Measurements from ENCODE around the gene NDOR1.

NDOR1 gene

DNA sequence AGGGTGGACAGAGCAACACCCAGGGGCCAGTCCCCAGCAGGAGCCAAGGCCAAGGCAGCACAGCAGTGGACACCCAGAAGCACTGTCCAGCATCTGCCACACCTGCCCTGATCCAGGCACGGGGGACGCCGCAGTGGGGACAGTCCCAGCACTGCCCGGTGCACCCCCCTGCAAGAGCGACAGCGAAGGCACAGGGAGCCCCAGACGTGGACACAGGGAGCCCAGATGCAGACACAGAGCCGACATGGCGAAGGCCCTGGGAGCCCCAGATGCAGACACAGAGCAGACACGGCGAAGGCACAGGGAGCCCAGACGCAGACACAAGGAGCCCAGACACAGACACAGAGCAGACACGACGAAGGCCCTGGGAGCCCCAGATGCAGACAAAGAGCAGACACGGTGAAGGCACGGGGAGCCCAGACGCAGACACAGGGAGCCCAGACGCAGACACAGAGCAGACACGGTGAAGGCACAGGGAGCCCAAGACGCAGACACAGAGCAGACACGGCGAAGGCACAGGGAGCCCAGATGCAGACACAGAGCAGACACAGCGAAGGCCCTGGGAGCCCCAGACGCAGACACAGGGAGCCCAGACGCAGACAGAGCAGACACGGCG lies 21.4 kb upstream of the NDOR1 start:
- no peak for DNase-seq

DNA sequence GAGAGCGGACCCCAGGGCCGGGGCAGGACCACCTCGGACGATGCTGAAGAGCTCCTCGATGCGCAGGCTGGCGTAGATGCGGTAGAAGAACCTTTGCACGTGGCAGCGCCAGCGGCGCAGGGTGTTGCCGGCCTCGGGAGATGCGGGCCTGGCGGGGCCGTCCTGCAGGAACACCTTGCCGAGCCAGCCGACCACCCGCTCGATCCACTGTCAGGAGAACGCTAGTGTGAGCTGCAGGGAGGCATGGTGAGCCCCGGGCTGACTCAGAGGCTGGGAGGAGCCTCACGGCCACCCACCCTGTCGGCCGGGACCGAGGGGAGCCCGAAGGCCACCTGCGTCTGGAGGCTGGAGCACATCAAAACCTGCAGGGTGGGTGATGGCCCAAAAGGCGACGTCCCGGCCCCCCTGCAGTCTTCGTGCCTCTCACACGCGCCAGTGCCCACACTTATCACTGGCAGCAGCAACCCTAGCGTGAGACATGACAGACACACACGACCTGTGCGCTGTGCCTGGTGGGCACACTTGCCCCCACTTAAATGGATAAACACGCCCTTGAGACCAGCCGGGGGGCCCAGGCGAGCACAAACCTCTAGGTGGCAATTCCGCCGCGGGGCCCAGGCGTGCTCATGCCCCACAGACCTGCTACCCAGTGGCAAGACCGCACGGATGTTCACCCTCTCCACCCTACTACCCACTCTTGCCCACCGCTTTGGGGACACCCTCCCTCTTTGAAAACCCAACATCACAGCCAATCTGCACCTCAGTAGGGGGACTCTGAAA lies 20.4 kb upstream of the NDOR1 start:
- no peak for DNase-seq

DNA sequence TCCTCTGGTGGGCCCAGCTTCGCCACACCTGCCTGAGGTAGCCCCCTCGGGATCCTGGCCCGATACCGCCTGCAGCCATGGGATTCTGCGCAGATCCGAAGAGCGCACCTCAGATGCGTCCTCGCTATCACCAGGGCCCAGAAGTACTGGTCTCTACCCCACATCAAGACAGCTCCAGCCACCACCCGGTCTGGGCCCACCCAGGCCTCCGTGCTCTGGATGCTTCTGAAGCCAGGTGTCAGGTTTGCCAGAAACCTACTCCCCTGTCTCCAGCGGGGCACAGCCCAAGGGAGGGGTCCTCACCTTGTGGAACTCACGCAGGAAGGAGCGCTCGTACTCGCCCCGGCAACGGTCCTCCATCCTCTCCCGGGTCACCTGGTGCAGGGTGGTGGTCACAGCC lies 19.6 kb upstream of the NDOR1 start:
- no peak for DNase-seq

DNA sequence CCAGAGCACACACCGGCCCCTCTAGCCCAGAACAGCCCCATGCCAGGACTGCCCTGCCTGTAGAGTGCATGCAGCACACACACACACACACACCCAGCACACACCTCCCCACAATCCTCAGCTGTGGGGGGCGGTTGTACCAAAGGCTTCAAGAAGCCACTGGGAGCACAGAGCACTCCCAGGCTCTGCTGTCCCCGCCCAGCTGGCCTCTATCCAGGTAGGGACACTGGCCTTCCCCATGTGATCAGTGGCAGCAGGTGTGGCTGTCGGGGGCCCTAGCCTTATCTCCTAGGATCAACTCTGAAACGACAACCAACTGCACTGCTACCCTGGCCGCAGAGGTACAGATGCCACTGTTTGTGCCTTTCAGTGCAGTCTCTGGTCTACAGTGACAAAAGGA lies 19.1 kb upstream of the NDOR1 start:
- DNase-seq = no peak

DNA sequence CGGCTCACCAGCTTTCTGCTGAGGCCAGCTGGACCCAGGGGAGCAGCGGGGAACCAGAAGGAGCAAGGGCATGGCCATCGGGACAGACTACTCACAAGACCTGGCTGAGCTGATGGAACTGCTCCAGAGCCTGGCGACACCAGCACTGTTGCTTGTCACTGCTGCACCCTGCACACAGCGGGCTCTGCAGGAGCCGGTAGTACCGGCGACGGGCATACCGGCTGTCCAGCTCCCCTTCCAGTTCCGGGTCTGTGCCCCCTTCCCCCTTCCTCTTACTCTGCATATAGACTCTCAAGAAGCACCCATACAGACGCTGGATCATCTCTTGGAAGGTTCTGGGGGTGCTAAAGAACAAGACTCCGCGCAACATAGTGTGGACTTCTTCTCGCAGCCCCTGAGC lies 18.1 kb upstream of the NDOR1 start:
- DNase-seq = no peak

DNA sequence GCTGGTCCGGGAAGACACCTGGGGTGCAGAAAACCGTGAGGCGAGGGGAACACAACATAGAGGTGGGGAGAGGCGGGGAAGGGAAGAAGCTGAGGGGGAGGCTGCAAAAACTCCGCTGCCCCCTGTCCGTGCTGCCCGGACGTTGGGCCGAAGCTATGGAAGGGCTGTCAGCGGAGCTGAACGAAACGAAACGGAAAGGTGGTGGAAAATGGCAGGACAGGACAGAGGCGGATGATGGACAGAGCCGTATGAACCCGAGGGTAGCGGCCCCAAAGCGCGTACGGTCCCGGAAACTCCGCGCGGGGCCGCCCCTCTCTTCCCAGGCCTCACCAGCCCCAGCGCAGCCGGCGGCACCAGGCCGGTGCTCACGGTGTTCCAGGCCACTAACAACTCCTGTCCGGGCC lies 17.4 kb upstream of the NDOR1 start:
- DNase-seq = no peak

DNA sequence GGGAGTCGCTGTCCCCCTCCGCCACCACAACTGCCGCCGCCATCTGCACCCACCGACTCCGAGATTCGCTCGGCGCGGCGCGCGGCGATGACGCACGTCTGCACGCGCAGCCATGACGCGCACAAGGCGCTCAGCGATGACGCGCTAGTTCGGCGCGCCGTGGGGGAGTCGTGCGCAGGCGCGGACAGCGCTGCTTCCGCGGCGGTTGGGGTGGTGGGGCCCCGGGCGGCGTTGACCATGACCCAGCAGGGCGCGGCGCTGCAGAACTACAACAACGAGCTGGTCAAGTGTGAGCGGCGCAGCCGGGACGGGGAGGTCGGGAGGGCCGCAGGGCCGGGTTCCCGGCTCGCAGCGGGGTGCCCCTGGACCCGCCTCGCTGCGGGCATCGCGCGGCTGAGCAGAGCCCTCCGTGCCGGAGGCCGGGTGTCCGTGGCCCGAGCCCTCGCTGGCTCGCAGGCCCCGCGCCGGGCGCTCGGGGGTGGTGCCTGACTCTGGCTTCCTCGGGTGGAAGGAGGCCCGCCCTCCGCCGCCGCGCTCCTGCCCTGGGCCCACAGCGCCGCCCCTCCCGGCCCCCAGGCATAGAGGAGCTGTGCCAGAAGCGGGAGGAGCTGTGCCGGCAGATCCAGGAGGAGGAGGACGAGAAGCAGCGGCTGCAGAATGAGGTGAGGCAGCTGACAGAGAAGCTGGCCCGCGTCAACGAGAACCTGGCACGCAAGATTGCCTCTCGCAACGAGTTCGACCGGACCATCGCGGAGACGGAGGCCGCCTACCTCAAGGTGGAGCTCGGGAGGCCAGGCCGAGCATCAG lies 16.8 kb upstream of the NDOR1 start, which contains the start of the genes ANAPC2 and SSNA1:
Gene ANAPC2 (minus strand): TSS at position 71 of the 807 bp plus-strand sequence. CDS start 28 bp downstream, at position 43.
Gene SSNA1 (plus strand): TSS at position 187 of the 807 bp plus-strand sequence. CDS start 51 bp downstream, at position 238.
- DNase-seq = peak; percentile 92

DNA sequence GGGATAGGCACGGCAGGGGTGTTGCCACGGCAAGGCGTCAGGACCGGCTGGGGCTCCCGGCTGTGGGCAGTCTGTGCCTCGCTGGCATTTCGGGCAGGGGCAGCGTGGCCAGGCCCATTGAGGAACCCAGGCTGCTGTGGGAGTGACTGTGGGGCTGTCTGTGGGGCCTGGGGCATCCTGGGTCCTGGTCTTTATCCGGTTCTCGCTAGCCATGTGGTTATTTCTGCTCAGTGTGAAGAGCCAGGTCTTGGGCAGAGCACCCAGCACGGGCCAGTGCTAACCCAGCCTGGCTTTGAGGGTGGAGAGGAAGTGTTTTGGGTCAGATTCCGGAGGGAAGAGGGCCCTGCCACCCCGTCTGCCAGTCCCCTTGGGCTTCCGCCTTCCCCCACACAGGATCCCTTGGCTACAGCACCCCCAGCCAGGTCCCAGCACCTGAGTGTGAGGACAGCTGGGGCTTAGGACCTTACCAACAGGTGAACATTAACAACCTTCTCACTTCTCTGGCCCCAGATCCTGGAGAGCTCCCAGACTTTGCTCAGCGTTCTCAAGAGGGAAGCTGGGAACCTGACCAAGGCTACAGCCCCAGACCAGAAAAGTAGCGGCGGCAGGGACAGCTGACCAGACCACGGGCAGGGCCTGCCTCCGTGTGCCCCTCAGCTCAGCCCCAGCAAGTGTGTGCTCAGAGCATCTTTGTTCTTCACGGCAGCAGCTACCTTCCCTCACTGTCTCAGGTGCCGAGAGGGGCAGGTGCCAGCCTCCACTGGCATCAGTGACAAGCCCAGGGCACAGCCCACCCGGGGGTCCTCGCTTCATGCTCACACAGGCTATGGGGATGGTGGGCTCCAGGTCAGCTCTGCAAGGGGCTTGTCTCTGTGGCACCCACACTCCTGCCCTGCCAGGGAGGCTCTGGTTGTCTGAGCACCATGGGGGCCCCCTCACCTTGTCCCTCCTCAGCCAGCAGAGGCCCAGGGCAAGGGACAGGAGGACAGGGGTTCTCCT lies 15.9 kb upstream of the NDOR1 start:
- no peak for DNase-seq

DNA sequence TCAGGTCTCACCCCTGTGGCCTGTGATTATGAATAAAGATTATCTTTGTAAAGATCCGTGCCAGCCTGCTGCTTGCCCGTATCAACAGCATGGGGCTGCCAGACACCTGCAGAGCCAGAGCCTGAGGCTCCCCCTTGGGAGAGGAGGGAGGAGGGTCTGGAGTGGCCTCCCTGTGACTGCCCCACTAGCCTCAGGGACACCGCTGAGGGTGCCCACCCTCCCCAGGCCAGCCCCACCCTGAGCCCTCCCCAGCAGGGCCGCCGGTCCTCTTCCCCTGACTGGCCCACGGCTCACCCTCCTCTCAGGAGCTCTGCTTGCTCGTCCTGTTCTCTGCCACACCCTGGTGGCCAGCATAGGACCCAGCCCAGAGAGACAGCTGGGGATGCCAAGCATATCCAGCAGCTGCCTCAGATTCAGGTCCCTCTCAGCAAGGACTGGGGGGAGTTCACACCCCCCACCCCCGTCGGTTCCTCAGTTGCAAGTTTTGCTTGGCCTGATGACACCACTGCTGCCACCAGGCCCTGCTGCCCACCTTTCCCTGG lies 15.1 kb upstream of the NDOR1 start:
- DNase-seq = no peak

DNA sequence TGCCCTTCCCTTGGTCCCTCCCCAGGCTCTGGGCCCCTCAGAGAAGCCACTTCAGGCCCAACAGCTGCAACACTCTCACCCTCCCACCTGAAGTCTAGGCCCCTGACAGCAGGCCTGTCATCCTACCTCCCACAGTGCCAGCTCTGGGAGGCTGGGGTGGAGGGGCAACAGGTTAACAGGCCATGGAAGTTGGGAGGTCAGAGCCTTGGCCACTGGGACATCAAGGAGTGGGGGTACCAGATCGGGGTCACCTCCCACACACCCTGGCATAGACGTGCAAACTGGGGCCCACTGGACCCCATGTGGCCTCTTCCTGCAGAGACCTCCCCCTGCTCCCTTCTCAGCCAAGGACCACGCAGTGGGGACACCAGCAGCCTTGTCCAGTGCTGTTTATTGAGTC lies 14.3 kb upstream of the NDOR1 start:
- DNase-seq = no peak

DNA sequence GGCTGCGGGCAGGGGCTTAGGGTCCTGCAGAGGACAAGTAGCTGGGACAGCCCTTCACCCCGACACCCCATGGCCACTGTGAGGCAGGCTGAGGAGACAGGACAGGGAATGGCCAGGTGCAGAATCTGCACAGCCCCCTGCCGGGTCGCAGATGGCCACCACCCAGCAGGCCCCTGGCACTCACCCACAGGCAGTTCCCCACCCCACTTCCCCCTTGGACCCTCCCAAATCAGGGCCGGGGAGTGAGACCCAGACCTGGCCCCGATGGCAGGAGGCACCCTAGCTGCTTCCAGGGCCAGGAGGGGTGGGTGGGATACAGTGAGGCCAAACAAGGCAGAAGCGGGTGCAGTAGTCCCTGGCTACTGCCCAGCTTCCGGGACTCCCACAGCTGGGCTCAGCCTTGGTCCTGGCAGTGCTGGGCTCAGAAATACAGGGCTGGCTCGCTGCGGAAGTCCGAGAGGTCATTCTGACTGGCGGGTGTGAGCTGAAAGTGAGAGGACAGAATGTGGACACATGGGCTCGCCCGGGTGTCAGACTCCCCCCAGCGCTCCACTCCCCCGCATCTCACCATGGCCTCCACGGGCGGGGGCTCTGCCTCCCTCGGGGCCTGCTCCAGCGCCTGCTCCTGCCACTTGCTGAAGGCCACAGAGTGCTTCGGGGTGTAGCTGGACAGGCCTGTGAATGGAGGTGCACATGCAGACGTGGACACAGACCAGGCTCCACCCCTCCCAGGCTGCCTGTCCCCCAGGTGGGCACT lies 13.6 kb upstream of the NDOR1 start:
- DNase-seq = no peak

DNA sequence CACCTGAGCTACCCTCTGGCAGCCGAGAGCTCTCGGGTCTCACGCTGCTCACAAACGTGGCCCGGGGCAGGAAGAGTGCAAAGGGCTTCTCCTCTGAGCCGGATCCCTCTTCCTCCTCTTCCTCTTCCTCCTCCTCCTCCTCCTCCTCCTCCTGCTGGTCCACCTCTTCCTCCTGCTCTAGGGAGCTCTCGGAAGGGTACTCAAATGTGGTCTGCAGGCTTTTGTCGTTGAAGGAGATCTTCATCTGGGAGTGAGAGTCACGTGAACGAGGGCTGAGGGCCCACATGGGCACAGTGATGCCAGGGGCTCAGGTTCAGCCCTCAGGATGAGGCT lies 13.1 kb upstream of the NDOR1 start:
- no peak for DNase-seq

DNA sequence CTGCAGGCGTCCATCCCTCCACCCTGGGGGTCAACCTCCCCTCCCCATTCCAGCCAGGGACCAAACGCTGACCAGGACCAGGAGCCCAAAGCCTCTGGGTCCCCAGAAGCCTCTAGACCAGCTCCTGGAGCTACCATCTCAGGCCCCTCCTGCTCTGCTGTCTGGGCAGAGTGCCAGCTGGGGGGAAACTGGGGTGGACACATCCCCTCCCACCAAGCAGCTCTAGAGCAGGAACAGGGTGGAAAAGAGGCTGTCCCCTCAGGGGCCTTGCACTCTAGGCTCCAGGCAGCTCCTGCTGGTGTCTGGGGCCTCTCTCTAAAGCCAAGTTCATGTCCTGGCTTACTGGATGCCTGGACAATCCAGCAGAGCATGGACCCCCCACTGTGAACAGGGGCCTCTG lies 12.6 kb upstream of the NDOR1 start:
- DNase-seq = no peak

DNA sequence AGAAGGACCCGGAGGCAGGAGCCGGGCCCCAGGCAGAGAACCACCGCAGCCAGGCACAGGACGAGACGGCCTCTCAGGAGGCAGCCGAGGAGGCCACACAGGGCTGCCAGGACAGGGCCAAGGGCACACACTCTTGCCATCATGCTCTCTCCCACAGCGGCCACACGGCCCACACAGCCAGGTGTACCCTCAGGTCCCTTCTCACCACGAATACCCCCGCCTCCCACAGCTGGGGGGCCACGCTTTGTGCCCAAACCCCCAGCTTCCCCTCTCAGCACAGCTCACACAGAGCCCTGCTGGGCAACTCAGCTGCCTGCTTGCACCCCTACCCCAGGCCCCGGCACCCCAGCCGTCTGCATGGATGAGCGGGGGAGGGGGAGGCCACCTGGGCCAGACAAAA lies 11.7 kb upstream of the NDOR1 start:
- no peak for DNase-seq

DNA sequence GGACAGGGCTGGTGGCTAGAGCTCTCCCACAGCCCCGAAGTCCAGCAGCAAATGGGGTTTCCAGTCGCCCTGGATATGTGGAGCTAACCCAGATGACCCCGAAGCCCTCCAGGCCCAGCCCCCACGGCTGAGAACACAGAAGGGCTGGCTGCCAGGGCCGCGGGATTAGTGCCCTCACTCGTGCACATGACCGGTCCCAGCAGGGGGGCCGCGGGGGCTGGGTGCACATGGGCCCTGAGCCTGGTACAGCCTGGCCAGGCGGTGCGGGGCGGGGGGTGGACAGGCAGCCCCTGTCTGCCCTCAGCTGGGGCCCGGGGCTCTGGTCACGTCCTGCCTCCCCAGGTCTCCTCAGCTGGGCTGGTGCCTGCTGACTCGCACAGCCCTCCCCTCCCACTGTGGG lies 11.1 kb upstream of the NDOR1 start:
- no peak for DNase-seq

DNA sequence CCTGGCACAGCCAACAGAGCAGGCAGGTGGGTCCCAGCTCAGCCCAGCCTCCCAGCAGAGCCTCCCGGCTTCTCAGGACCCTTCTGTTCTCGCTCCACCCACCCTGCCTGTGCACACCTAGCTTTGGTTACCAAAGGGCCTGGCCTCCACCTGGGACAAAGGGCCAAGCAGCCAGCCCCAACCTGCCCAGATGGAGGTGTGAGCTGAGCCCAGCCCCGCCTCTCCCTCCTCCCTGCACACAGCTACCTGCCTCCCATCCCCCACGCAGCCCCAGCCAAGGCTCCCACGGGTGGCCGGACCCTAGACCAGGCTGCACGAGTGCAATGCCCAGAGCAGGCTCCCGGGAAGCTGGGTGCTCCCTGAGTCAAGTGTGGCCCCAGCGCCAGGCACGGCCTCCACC lies 10.6 kb upstream of the NDOR1 start:
- no peak for DNase-seq

DNA sequence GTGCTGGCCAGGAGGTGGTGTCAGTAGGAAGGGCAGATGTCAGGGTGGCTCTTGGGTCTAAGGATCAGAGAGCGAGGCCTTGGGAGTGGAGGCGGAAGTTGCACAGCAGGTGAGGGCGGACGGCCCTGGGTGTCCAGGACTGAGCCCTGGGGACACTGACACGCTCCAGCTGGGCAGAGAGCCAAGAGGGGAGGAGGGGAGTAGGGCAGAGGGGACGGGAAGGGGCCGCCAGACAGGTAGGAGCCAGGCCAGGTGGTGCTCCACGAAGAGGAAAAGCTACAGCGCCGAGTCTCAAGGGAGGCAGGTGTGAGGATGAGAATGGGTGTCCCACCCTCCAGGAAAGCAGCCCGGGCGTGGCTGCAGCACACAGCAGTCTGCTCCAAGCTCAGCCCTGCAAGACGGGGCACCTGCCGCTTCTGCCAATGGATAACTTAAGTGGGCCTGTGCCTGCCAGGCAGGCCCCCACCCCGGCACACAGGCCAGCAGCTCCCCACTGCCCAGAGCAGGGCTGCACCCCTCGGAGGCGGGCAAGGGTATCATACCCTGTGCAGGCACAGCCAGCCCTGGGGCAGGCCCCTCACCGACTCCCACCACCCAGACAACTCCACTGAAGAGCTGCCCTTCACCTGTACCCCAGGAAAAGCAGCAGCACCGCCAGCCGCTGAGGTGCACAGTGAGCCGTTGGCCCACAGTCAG lies 9.8 kb upstream of the NDOR1 start:
- no peak for DNase-seq

DNA sequence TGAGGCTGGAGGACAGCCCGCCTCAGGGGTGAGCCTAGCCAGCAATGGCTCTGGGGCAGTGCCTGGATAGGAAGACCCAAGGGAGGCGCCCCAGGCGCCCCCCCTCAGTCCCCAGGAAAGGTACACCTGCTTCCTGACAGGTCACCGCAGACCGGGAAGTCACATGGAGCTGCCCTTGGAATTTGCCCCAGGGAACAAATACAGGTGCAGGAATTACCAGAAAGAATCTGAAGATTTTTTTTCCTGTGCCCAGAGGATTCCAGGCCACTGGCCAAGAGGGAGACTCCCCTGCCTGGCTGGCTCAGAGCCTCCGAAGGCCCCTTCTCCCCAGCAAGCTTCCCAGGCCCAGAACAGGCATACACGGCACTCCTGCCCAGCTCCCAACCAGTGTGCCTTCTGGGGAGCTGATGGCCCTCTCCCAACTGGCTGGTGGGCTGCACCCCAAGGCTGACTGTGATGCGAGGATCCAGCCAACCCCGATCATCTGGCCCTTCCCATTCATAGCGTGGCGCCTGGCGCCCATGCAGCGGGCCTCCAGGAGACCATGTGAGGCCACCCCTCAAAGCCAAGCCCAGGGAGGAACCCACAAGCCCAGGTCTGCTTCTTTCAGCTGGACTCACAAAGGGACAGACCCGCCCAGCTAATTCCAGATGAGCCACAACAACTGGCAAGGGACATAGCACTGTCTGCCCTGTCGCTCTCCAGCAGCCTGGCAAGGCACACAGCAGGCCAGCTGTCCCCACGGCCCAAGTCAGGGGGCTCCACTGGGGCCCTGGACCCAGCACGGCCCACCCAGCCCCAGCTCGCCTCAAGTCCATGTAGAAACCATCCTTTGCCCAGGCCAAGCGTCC lies 7.2 kb upstream of the NDOR1 start:
- no peak for DNase-seq

DNA sequence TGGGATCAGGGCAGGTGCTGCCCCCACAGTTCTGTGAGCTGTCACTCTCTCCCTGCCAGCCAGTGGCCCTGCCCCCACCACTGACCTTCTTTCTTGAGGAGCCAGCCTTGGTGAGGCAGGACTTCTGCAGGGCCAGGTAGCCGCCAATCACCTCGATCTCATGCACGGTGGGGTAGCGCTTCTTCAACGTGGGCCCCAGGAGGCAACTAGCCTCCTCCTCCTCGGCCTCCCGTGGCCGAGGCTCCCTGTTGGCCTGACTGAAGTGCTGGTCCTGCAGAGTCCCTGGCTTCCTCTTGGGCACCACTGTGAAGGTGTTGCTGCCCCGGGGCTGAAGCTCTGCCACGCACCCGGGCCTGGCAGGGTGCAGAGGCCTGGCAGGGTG lies 6.6 kb upstream of the NDOR1 start:
- no peak for DNase-seq

All from activated gamma-delta T cell (primary cell).